Measurements from ENCODE around the gene KRTAP17-1.
"Not testable (repeated sequence)": the region's sequence is repeated elsewhere in the genome, so short reads cannot be mapped to it uniquely, and the experiment has no call there.

Gene KRTAP17-1, protein sequence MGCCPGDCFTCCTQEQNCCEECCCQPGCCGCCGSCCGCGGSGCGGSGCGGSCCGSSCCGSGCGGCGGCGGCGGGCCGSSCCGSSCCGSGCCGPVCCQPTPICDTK

DNA sequence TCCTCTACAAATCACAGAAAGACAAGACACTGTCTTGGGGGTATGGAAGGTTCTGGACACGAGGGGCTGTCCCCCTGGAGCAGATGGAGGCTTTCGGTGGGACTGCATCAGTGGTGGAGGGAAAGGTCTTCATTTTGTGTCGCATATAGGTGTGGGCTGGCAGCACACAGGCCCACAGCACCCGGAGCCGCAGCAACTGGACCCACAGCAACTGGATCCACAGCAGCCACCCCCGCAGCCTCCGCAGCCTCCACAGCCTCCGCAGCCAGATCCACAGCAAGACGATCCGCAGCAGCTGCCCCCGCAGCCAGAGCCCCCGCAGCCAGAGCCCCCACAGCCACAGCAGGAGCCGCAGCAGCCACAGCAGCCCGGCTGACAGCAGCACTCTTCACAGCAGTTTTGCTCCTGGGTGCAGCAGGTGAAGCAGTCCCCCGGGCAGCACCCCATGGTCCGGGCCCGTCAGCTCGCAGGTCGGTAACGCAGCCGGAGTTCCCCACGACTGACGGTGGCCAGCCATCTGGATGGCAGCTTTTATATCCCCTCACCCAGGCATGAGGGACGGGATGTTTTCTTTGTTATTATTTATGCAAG lies at the start of gene KRTAP17-1:
Gene KRTAP17-1 (minus strand): TSS at position 507 of the 591 bp plus-strand sequence. CDS start 60 bp downstream, at position 447.
- DNase-seq, result no peak

GRCh38 chr17:41363881-41364280 lies 48.4 kb upstream of the KRTAP17-1 start:
- DNase-seq, result no peak

- no peak for DNase-seq
Observed at GRCh38 chr17:41360296-41360995, 44.9 kb upstream of the KRTAP17-1 start.

- peak; percentile 8 for DNase-seq
Observed at GRCh38 chr17:41354536-41354935, 39.0 kb upstream of the KRTAP17-1 start.

GRCh38 chr17:41352597-41353366 lies 37.3 kb upstream of the KRTAP17-1 start:
- DNase-seq, result no peak

- no peak for DNase-seq
Observed at GRCh38 chr17:41351177-41351576, 35.7 kb upstream of the KRTAP17-1 start.

DNA sequence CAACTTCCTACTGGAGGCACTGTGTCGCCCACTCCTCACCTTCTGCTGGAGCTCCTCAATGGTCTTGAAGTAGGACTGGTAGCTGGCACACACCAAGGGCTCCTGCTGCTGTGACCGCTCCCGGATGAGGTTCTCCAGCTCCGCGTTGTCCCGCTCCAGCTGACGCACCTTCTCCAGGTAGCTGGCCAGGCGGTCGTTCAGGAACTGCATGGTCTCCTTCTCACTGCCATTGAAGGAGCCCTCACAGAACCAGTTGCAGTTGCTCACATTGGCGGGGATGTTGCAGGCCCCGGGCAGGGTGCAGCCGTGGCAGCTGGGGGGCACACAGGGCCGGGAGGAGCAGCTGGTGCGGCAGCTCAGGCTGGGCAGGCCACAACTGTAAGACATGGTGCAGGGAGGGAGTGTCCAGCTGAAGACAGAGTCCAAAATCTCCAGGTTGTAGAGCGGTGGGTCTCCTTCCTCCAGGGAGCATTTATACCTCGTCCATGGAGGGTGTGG lies 34.9 kb upstream of the KRTAP17-1 start, which contains the start of gene KRT33A:
Gene KRT33A (minus strand): TSS at position 448 of the 498 bp plus-strand sequence. CDS start 61 bp downstream, at position 387.
- not testable (repeated sequence) for DNase-seq

DNA sequence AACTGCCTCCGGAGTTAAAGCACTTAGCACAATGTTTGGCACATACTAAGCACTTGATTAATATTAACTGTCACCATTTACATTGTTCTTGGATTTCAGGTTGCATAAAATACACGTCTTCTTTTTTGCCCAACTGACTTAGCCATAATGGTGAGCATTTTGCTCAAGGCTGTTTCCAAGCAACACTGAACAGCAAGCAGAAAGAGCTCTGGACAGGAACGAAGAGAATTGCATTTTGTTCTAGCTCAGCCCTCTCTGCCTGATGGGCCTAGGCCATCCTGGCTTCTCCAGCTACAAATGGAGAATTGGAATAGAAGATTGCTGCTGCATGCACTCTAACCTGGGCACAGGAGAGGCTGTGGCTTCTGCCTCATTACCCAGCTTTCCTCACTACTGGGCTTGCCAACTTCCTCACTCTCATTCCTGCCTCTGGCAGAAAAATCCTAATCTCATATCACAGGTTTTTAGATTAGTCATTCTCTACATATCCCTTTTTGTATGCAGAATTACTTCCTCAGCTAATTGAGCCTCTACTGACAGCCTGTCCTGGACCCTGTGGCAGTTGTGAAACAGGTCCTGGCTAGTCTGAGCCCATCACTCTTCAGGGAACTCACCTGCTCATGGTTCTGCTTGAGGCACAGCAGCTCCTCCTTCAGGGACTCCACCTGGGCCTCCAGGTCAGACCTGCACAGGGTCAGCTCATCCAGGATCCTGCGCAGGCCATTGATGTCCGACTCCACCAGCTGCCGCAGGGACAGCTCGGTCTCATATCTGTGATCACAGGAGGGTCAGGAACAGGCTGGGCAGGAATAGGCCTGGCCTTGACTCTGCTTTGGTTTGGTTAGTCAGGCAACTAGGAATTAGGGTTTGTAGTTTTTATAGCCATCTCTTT lies 32.6 kb upstream of the KRTAP17-1 start:
- DNase-seq, result no peak

DNA sequence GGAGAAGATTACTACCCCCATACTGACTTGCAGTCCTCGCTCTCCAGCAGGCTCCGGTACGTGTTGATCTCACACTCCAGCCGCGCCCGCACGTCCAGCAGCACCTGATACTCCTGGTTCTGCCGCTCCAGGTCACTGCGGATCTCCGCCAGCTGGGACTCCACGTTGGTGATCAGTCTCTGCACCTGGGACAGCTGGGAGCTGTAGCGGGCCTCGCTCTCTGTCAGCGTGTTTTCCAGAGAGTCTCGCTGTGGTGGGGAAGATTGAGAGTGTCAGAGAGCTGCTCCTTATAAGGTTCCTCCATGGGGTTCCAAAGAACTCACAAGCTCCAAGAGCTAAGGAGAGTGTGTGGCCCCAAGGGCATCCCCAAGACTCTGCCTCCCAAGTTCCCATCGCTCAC lies 30.9 kb upstream of the KRTAP17-1 start:
- DNase-seq, result not testable (repeated sequence)

- DNase-seq, result no peak
Observed at GRCh38 chr17:41345992-41346391, 30.5 kb upstream of the KRTAP17-1 start.

GRCh38 chr17:41343029-41343428 lies 27.5 kb upstream of the KRTAP17-1 start:
- no peak for DNase-seq

DNA sequence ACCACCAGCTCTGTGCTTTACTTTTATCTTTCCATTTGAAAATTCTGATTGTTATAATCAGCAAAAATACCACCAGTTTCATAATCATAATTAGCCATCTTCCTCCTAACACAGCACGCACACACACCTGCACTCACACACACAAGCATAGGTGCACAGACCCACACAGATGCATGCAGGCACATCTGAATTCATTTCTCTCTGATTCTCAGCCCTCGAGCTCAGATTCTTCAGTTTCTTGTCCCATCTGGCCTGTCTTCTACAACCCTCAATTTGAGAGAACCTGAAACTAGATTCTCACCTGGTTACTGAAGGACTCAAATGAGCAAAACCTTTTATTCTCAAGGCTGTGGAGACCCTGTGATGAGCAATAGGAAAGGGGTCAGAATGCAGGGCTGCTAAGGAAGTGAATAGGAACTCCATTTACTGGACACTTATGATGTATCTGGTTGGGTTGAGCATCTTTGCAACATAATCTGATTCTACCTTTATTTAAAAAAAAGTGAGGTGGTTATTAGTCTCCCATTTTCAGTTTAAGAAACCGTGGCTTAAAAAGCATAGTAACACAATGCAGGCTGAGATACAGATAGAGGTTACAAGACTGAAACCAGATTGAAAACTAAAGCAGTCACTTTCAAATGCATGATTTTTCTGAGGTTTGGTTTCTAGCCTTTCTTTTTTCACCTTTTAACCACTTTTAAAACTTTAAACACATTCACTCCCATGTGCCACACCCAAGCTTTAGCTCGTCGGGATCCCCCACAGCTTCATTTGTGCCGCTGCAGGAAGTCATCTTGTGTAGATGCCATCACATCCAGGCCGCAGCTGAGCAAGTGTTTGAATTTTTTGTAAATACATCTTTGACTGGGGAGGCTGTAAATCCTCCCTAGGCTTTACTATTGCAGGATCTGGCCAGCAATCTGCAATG lies 25.7 kb upstream of the KRTAP17-1 start:
- no peak for DNase-seq

- no peak for DNase-seq
Observed at GRCh38 chr17:41340494-41340893, 25.0 kb upstream of the KRTAP17-1 start.

DNA sequence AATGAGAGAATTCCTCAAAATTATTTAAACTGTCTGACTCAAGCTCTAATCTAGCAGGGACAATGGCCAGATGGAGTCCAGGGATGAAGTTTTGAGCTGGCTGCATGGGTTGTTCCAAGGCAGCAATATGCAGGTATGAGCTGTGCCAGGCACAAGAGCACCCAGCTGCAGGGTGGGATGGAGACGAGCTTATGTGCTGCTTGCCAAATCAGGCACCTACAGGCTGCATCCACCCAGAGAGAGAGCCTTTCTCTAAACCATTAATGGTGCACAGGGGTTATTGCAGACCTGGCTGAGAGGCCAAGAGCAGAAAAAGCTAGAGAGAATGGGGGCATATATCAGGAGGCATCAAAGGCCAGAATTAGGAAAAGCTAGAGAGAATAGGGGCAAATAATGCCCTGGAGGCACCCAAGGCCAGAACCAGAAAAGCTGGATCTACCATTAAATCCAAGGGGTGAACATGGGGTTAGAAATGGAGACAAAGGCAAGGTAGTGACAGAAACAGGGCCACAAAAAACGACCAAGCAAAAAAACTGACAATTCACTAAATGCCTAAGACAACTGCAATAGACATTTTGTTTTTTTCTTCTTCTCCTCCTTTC lies 24.2 kb upstream of the KRTAP17-1 start:
- no peak for DNase-seq

- no peak for DNase-seq
Observed at GRCh38 chr17:41338961-41339485, 23.5 kb upstream of the KRTAP17-1 start.

DNA sequence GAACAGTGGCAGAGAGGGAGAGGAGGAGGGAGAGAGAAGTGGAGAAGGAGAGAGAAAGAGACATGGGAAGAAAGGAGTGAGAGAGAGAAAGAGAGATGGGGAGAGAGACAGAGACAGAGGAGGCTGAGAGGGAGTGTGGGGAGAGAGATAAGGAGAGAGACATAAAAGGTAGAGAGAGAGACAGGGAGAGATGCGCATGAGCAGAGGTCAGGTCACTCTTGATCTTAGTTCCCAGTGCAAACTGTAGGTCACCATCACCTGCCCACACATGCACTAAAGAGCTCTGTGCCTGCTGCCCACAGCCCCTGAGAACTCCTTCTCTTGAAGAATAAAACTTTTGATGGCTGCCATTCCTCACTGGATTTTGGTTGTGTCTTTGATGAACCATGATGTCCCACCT lies 20.2 kb upstream of the KRTAP17-1 start:
- DNase-seq, result no peak

DNA sequence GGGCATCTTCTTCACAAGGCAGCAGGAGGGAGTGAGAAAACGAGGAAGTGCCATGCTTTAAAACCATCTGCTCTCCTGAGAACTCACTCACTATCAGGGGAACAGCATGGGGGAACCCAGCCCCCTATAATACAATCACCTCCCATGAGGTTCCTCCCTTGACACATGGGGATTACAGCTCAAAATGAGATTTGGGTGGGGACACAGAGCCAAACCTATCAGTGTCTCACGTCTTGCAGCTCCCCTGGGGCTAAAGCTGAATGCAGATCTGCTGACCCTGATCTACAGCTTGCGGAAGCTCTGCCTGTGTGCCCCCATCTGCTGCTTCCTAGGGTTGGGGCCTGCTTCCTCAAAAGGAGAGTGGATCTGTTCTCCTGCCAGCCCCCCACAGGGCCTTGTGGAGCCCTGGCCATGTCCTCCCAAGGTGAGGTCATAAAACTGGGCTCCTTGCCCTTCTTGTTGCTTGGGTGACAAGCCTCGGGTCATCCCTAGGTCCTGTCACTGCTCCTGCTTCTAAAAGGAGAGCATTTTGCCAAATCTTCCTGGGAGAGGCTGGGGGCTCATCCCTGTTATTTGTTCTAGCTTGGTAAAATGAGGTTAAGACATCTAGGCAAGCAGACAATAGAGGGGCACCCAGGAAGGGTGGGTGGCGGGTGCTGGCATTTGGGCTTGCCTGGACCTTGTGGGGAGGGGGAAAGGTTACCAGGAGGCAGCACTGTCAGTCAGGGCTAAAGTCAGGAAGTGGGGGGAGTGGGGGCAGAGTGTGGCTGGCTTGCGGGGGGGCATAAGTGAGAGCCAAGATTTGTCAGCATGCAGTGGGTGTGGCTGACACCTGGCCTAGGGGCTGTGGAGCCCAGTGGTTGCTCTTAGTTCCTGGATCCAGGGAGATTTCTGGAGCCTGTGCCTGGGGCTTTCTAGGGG lies 19.1 kb upstream of the KRTAP17-1 start:
- no peak for DNase-seq

- DNase-seq, result no peak
Observed at GRCh38 chr17:41333836-41334235, 18.3 kb upstream of the KRTAP17-1 start.

- DNase-seq, result no peak
Observed at GRCh38 chr17:41333098-41333497, 17.6 kb upstream of the KRTAP17-1 start.
